Upper lobe of right lung (tissue), 1 donor: ENCODE results near the gene ZNF385D. TPM values are rescaled to one million over a fixed set of nuclear protein-coding genes. Genes with fewer than 3 reads are reported as not detected.

ENCODE experiments used
- ATAC-seq: fragments of 200-7000 bp; cut with Tn5 transposase; one replicate; pipeline ENCODE4 v1.9.1; 2020; ENCODE audit warnings: mild to moderate bottlenecking, moderate library complexity
- DNase-seq: peaks from one replicate; pipeline ENCODE4 v3.0.0-alpha.2; 2020
- H3K27ac ChIP-seq: fragments of 200-600 bp; one replicate; pipeline ENCODE4 v1.8.0; 2022
- H3K27me3 ChIP-seq: fragments of 200-600 bp; one replicate; pipeline ENCODE4 v1.8.0; 2022; ENCODE audit warnings: mild to moderate bottlenecking
- H3K36me3 ChIP-seq: fragments of 200-600 bp; one replicate; pipeline ENCODE4 v1.8.0; 2022
- H3K4me1 ChIP-seq: fragments of 200-600 bp; one replicate; pipeline ENCODE4 v1.8.0; 2022
- H3K4me3 ChIP-seq: fragments of 200-600 bp; one replicate; pipeline ENCODE4 v1.8.0; 2022; ENCODE audit warnings: mild to moderate bottlenecking
- H3K9me3 ChIP-seq: fragments of 200-600 bp; one replicate; pipeline ENCODE4 v1.8.0; 2022
- CTCF ChIP-seq: fragments of 200-600 bp; IDR thresholded peaks from one replicate; pipeline ENCODE4 v1.8.0; 2022; ENCODE audit warnings: antibody characterized with exemption
- intact Hi-C: fragments of 100-400 bp; cut with DNase I; formaldehyde crosslinking; loops from one replicate; pipeline ENCODE4 v1.11.0; 2022
- total RNA-seq: library from RNA; stranded (reverse); fragmentation: NEBNext Ultra II Directional; extraction: Animal tissue kit (Norgen Biotek cat#: 25700); gene quantifications from one replicate; pipeline ENCODE4 v1.2.1, GENCODE V29; 2021
- donor health status: DM: no; HTN: yes; CAD: no; lungs with severe emphysema.

Gene ZNF385D
- total RNA-seq, 1 donor from 2014 or later: 9.4 TPM

DNA sequence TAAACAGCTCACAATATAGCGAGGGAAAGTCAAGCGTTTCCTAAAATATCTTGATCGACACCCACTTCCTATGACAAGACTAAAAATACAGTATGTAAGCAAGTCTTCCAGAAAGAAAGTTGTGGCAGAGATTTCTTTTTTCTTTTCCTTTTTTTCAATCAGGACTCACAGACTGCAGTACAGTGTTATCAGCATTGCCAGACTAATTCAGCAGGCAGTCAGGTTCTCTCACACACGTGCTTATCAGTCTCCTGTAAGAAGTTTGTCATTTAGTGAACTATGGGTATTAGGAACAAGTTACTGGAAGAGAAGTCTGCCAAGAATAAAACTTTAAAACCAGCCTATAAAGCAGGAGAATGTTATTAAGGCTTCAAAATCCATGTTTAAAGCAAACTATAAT, 32.8 kb upstream of the ZNF385D start:
- TF ChIP-seq CTCF: no peak
- H3K4me3 ChIP-seq: no peak overlapping the region
- no peak for DNase-seq

GRCh38 chr3:21781355-21781754, 30.3 kb upstream of the ZNF385D start:
- no peaks in the 10 kb centered on the region for H3K27me3 ChIP-seq
- no peak for ATAC-seq
- no peak for DNase-seq
- no peaks in the 10 kb centered on the region for H3K9me3 ChIP-seq
- no peak overlapping the region for H3K27ac ChIP-seq
- H3K36me3 ChIP-seq: no peaks in the 10 kb centered on the region
- intact Hi-C loops: no loop called here
- no peak for TF ChIP-seq CTCF
- no peak overlapping the region for H3K4me3 ChIP-seq
- no peaks in the 10 kb centered on the region for H3K4me1 ChIP-seq

More for the DNA sequence above, 32.8 kb upstream of the ZNF385D start:
- Histone ChIP-seq H3K9me3 (no peaks in the 10 kb centered on the region), H3K27ac (no peak overlapping the region), H3K4me1 (no peaks in the 10 kb centered on the region), H3K27me3 (no peaks in the 10 kb centered on the region), H3K36me3 (no peaks in the 10 kb centered on the region)
- ATAC-seq: no peak
- intact Hi-C loops: no loop called here

DNA sequence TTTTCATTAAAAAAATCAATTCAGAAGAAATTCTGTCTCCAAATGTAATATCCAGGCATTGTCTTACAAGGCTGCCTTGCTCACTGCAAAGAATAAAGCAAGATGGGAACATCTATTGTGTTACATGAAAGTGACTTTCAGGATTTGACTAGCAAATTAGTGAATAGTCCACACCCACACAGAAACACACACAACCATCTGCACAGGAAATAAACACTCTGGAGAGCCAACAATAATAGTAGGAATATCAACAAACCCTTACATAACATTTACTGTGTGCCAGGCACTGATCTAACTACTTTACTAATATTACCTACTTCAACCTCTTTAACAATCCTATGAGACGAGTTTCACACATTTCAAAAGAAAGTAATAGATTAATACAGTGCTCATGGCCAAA, 28.9 kb upstream of the ZNF385D start:
- no peak overlapping the region for H3K4me3 ChIP-seq
- intact Hi-C loops: no loop called here
- DNase-seq (no peak), ATAC-seq (no peak)
- H3K36me3 ChIP-seq: no peaks in the 10 kb centered on the region
- no peaks in the 10 kb centered on the region for H3K27me3 ChIP-seq
- no peak overlapping the region for H3K27ac ChIP-seq
- no peaks in the 10 kb centered on the region for H3K4me1 ChIP-seq
- no peak for TF ChIP-seq CTCF
- no peaks in the 10 kb centered on the region for H3K9me3 ChIP-seq

DNA sequence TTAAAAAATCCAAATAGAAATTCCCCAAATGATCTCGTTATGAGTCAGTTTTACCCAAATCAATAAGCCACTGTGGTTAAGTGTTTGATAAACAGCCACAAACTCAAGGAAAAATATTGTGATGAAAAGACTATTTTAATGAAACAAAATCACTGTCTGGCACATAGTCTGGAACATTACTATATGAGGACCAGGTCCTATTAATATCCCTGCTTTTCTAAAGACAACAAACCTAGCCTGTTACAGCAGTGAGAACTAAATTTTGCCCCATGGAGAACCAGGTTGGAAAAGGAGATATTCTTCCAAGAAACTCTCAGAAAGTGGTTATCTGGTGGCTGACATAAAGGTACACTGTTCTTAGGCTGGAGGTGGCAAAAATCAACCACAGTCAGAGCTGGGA, 27.7 kb upstream of the ZNF385D start:
- no peaks in the 10 kb centered on the region for H3K4me1 ChIP-seq
- no peak for TF ChIP-seq CTCF
- H3K27ac ChIP-seq: peak overlapping the region; percentile 11
- H3K4me3 ChIP-seq: no peak overlapping the region
- intact Hi-C loops: no loop called here
- H3K27me3 ChIP-seq: no peaks in the 10 kb centered on the region
- ATAC-seq (no peak), DNase-seq (no peak)
- no peaks in the 10 kb centered on the region for H3K9me3 ChIP-seq
- H3K36me3 ChIP-seq: no peaks in the 10 kb centered on the region

DNA sequence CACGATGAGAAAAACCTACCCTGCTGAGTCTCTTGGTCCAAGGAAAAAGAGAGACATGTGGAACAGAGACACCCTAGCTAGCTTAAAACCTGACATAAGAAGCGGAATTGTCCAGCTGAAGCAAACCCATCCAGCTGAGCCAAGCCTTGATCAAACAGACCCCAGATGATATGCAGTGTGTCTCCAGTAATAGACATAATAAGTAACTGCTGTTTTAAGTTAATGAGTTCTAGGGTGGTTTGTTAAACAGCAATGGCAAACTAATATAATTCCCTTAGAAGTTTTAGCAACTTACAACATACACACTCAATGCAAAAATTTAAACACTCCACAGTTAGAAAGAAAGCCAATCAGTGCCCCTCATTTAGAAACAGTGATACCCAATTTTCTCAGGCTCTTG, 26.8 kb upstream of the ZNF385D start:
- DNase-seq (no peak), ATAC-seq (no peak)
- Histone ChIP-seq H3K4me1 (no peaks in the 10 kb centered on the region), H3K27me3 (no peaks in the 10 kb centered on the region), H3K27ac (no peak overlapping the region), H3K4me3 (no peak overlapping the region), H3K9me3 (no peaks in the 10 kb centered on the region), H3K36me3 (no peaks in the 10 kb centered on the region)
- no peak for TF ChIP-seq CTCF
- intact Hi-C loops: no loop called here

- no peaks in the 10 kb centered on the region for H3K36me3 ChIP-seq
- no peak overlapping the region for H3K27ac ChIP-seq
- no peaks in the 10 kb centered on the region for H3K4me1 ChIP-seq
- DNase-seq (no peak), ATAC-seq (no peak)
- no peaks in the 10 kb centered on the region for H3K27me3 ChIP-seq
- intact Hi-C loops: no loop called here
- H3K9me3 ChIP-seq: no peaks in the 10 kb centered on the region
- no peak for TF ChIP-seq CTCF
- H3K4me3 ChIP-seq: no peak overlapping the region
These were observed 15.0 kb upstream of the ZNF385D start for GRCh38 chr3:21766002-21766401.
